ENCODE results near the gene TKFC.

Gene TKFC

GRCh38 chr11:61297341-61297740 is 35.7 kb upstream of the TKFC start:
- Histone ChIP-seq H3K4me3 (ENCODE audit: low read depth, low read length) (no peak overlapping the region), H3K4me1 (ENCODE audit: control insufficient read depth, insufficient read depth, low read length) (peaks cover 24% of the 10 kb centered on the region; the same call in 1 of the 2 replicates), H3K27ac (ENCODE audit: low read depth, low read length) (no peak overlapping the region), H3K9ac (ENCODE audit: low read length) (no peak overlapping the region), H3K9me3 (ENCODE audit: control insufficient read depth, insufficient read depth, low read depth, low read length) (no peaks in the 10 kb centered on the region), H3K27me3 (ENCODE audit: control insufficient read depth, insufficient read depth, low read length) (peaks cover 13% of the 10 kb centered on the region), H3K36me3 (ENCODE audit: control insufficient read depth, insufficient read depth, low read length) (peaks cover 53% of the 10 kb centered on the region)

- H3K9ac ChIP-seq (ENCODE audit: low read length): no peak overlapping the region
- H3K27me3 ChIP-seq (ENCODE audit: control insufficient read depth, insufficient read depth, low read length): peaks cover 13% of the 10 kb centered on the region
- H3K36me3 ChIP-seq (ENCODE audit: control insufficient read depth, insufficient read depth, low read length): peaks cover 57% of the 10 kb centered on the region
- H3K4me3 ChIP-seq (ENCODE audit: low read depth, low read length): no peak overlapping the region
- no peak overlapping the region for H3K27ac ChIP-seq (ENCODE audit: low read depth, low read length)
- peaks cover 24% of the 10 kb centered on the region; the same call in 1 of the 2 replicates for H3K4me1 ChIP-seq (ENCODE audit: control insufficient read depth, insufficient read depth, low read length)
- H3K9me3 ChIP-seq (ENCODE audit: control insufficient read depth, insufficient read depth, low read depth, low read length): no peaks in the 10 kb centered on the region
Measured at GRCh38 chr11:61297746-61298145, 35.3 kb upstream of the TKFC start.

- H3K27ac ChIP-seq (ENCODE audit: low read depth, low read length): no peak overlapping the region
- H3K4me1 ChIP-seq (ENCODE audit: control insufficient read depth, insufficient read depth, low read length): peaks cover 19% of the 10 kb centered on the region; the same call in 1 of the 2 replicates
- peaks cover 7% of the 10 kb centered on the region for H3K27me3 ChIP-seq (ENCODE audit: control insufficient read depth, insufficient read depth, low read length)
- peaks cover 67% of the 10 kb centered on the region for H3K36me3 ChIP-seq (ENCODE audit: control insufficient read depth, insufficient read depth, low read length)
- no peak overlapping the region for H3K4me3 ChIP-seq (ENCODE audit: low read depth, low read length)
- no peak overlapping the region for H3K9ac ChIP-seq (ENCODE audit: low read length)
- no peaks in the 10 kb centered on the region for H3K9me3 ChIP-seq (ENCODE audit: control insufficient read depth, insufficient read depth, low read depth, low read length)
Measured at GRCh38 chr11:61298663-61299244, 34.3 kb upstream of the TKFC start.

- Histone ChIP-seq H3K9ac (ENCODE audit: low read length) (no peak overlapping the region), H3K27ac (ENCODE audit: low read depth, low read length) (no peak overlapping the region), H3K27me3 (ENCODE audit: control insufficient read depth, insufficient read depth, low read length) (no peaks in the 10 kb centered on the region), H3K9me3 (ENCODE audit: control insufficient read depth, insufficient read depth, low read depth, low read length) (no peaks in the 10 kb centered on the region), H3K36me3 (ENCODE audit: control insufficient read depth, insufficient read depth, low read length) (peaks cover 97% of the 10 kb centered on the region), H3K4me3 (ENCODE audit: low read depth, low read length) (no peak overlapping the region), H3K4me1 (ENCODE audit: control insufficient read depth, insufficient read depth, low read length) (peaks cover 10% of the 10 kb centered on the region; the same call in 1 of the 2 replicates)
Measured at GRCh38 chr11:61302550-61302949, 30.5 kb upstream of the TKFC start.

DNA sequence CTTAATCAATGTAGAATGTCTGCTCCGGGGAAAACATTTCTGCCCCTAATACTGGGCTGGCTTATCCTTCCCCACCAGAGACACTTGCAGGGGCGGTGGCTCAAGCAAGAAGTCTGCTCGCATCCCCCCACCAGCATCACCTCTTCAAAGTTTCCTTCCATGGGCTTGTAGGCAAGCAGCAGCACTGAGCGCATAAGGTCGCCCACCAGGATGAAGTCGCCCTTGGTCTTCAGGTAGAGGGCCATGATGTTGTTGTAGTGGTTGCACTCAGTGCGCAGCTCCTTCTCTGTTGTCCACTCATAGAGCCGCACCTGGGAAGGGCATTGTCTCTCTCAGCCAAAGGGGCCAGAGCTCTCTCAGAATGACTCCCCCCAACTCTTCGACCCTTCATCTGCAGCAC is 29.3 kb upstream of the TKFC start:
- Histone ChIP-seq H3K9ac (ENCODE audit: low read length) (no peak overlapping the region), H3K4me1 (ENCODE audit: control insufficient read depth, insufficient read depth, low read length) (0 out of 2 replicates have a peak, but pooled peaks cover under 1% of the 10 kb centered on the region)

DNA sequence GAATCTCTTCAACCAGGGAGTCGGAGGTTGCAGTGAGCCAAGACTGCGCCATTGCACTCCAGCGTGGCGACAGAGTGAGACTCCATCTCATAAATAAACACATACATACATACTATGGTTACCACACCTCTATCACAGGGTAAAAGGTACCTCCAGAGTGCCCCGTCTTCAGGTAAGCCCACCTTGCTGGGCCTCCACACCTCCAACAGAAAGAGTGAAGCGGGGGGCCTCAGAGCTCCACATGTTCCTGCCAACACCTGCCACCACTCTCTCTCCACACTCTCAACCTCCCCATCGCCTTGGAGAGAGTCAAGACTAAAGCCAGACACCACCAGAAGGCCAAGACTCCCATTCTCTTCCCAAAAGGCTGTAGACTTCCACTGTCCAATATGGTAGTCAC is 27.6 kb upstream of the TKFC start:
- H3K9ac ChIP-seq (ENCODE audit: low read length): no peak overlapping the region
- no peaks in the 10 kb centered on the region for H3K27me3 ChIP-seq (ENCODE audit: control insufficient read depth, insufficient read depth, low read length)
- H3K36me3 ChIP-seq (ENCODE audit: control insufficient read depth, insufficient read depth, low read length): peaks cover 98% of the 10 kb centered on the region
- no peaks in the 10 kb centered on the region for H3K4me1 ChIP-seq (ENCODE audit: control insufficient read depth, insufficient read depth, low read length)
- no peak overlapping the region for H3K4me3 ChIP-seq (ENCODE audit: low read depth, low read length)
- no peak overlapping the region for H3K27ac ChIP-seq (ENCODE audit: low read depth, low read length)
- H3K9me3 ChIP-seq (ENCODE audit: control insufficient read depth, insufficient read depth, low read depth, low read length): no peaks in the 10 kb centered on the region

More for the DNA sequence above, 29.3 kb upstream of the TKFC start:
- Histone ChIP-seq H3K4me3 (ENCODE audit: low read depth, low read length) (no peak overlapping the region), H3K27me3 (ENCODE audit: control insufficient read depth, insufficient read depth, low read length) (no peaks in the 10 kb centered on the region), H3K9me3 (ENCODE audit: control insufficient read depth, insufficient read depth, low read depth, low read length) (no peaks in the 10 kb centered on the region), H3K27ac (ENCODE audit: low read depth, low read length) (no peak overlapping the region), H3K36me3 (ENCODE audit: control insufficient read depth, insufficient read depth, low read length) (peaks cover 98% of the 10 kb centered on the region)

DNA sequence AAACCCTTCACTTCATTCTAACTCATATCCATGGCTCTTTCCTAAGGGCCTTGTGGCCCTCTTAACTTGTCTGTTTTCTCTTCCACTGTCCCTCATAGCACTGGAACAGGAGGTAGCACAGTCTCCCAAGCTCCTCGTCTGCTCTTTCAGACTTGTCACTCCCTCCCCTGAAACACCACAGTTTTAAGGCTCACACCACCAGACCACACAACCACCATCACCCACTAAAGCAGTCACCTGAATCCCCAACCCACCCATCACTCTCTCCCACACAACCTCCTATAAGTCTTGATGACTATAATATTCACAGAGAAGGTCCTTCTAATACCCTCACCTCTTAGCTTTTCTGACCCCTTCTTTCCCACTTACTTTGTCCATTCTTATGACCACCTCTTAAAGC is 26.8 kb upstream of the TKFC start:
- Histone ChIP-seq H3K4me1 (ENCODE audit: control insufficient read depth, insufficient read depth, low read length) (no peaks in the 10 kb centered on the region), H3K27me3 (ENCODE audit: control insufficient read depth, insufficient read depth, low read length) (no peaks in the 10 kb centered on the region), H3K27ac (ENCODE audit: low read depth, low read length) (no peak overlapping the region), H3K36me3 (ENCODE audit: control insufficient read depth, insufficient read depth, low read length) (peaks cover 98% of the 10 kb centered on the region), H3K9ac (ENCODE audit: low read length) (no peak overlapping the region), H3K9me3 (ENCODE audit: control insufficient read depth, insufficient read depth, low read depth, low read length) (no peaks in the 10 kb centered on the region), H3K4me3 (ENCODE audit: low read depth, low read length) (no peak overlapping the region)

DNA sequence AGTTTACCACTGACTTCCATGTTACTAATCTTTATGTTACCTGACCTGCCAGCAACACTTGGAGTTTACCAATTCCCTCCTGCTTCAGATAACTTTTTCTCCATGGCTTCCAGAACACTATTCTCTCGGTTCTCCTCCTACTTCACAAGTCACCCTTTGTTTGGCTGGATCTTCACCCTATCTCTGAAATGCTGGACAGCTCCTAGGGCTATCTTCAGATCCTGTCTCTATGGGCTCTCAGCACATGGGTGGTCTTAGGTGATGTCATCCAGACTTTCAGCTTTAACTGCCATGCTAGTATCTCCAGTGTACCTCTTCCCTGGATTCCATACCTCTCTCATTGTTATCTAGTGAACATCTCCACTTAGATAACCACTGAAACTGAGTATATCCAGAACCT is 25.7 kb upstream of the TKFC start:
- Histone ChIP-seq H3K36me3 (ENCODE audit: control insufficient read depth, insufficient read depth, low read length) (peaks cover 98% of the 10 kb centered on the region), H3K4me1 (ENCODE audit: control insufficient read depth, insufficient read depth, low read length) (no peaks in the 10 kb centered on the region), H3K27me3 (ENCODE audit: control insufficient read depth, insufficient read depth, low read length) (no peaks in the 10 kb centered on the region), H3K27ac (ENCODE audit: low read depth, low read length) (no peak overlapping the region), H3K9ac (ENCODE audit: low read length) (no peak overlapping the region), H3K4me3 (ENCODE audit: low read depth, low read length) (no peak overlapping the region), H3K9me3 (ENCODE audit: control insufficient read depth, insufficient read depth, low read depth, low read length) (no peaks in the 10 kb centered on the region)

DNA sequence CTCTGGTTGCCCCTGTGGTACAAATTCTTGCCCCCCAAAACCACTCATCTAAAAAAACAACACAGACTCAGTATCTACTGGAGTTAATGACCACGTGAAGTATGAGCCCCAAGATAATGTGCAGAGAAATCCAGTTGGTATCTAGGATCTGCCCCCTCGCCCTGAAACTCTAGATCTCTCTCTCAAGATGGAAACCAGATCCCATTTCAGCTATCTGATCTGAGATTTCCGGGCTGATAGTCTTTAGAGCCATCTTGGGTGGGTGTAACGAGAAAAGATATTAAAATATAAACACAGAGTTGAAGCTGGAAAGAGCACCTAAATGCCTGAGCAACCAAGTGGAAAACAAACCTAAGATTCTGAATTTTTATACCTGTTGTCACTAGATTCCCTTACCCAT is 23.9 kb upstream of the TKFC start:
- no peak overlapping the region for H3K4me3 ChIP-seq (ENCODE audit: low read depth, low read length)
- no peaks in the 10 kb centered on the region for H3K9me3 ChIP-seq (ENCODE audit: control insufficient read depth, insufficient read depth, low read depth, low read length)
- H3K27ac ChIP-seq (ENCODE audit: low read depth, low read length): no peak overlapping the region
- no peak overlapping the region for H3K9ac ChIP-seq (ENCODE audit: low read length)
- no peaks in the 10 kb centered on the region for H3K4me1 ChIP-seq (ENCODE audit: control insufficient read depth, insufficient read depth, low read length)
- peaks cover 98% of the 10 kb centered on the region for H3K36me3 ChIP-seq (ENCODE audit: control insufficient read depth, insufficient read depth, low read length)
- no peaks in the 10 kb centered on the region for H3K27me3 ChIP-seq (ENCODE audit: control insufficient read depth, insufficient read depth, low read length)

DNA sequence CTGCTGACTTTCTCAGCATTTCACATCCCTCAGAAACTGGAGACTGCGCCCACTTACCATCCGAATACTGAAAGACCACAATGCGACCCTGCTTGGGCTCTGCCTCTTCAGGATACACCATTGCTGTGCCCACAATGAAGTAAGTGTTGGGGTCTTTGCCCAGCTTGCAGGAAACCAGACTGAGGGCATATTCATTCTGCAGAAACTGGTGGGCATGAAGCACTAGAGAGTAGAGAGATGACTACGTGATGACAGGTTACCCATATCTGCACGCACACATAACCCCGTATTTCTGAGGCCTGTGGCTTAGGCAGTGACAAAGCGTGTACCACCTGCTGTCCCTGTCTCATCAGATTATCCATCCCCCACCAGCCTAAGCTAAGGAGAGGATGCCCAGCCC is 23.3 kb upstream of the TKFC start:
- no peak overlapping the region for H3K4me3 ChIP-seq (ENCODE audit: low read depth, low read length)
- H3K4me1 ChIP-seq (ENCODE audit: control insufficient read depth, insufficient read depth, low read length): no peaks in the 10 kb centered on the region
- no peak overlapping the region for H3K27ac ChIP-seq (ENCODE audit: low read depth, low read length)
- peaks cover 99% of the 10 kb centered on the region for H3K36me3 ChIP-seq (ENCODE audit: control insufficient read depth, insufficient read depth, low read length)
- no peaks in the 10 kb centered on the region for H3K27me3 ChIP-seq (ENCODE audit: control insufficient read depth, insufficient read depth, low read length)
- H3K9ac ChIP-seq (ENCODE audit: low read length): no peak overlapping the region
- H3K9me3 ChIP-seq (ENCODE audit: control insufficient read depth, insufficient read depth, low read depth, low read length): no peaks in the 10 kb centered on the region

DNA sequence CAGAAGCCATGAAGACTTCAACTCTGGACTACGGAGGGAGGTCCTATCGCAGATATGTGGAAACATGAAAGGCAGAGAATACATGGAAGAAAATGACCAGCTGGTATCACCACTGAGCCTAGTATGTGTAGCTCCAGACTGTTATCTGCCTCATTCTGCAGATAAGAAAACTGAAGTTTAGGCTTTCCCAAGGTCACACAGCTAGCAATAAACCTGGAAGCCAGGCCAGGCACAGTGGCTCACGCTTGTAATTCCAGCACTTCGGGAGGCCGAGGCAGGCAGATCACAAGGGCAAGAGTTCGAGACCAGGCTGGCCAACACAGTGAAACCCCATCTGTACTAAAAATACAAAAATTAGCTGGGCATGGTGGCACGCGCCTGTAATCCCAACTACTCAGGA is 22.3 kb upstream of the TKFC start:
- no peak overlapping the region for H3K4me3 ChIP-seq (ENCODE audit: low read depth, low read length)
- no peak overlapping the region for H3K9ac ChIP-seq (ENCODE audit: low read length)
- no peaks in the 10 kb centered on the region for H3K9me3 ChIP-seq (ENCODE audit: control insufficient read depth, insufficient read depth, low read depth, low read length)
- H3K27ac ChIP-seq (ENCODE audit: low read depth, low read length): no peak overlapping the region
- no peaks in the 10 kb centered on the region for H3K27me3 ChIP-seq (ENCODE audit: control insufficient read depth, insufficient read depth, low read length)
- H3K36me3 ChIP-seq (ENCODE audit: control insufficient read depth, insufficient read depth, low read length): peaks cover 100% of the 10 kb centered on the region
- H3K4me1 ChIP-seq (ENCODE audit: control insufficient read depth, insufficient read depth, low read length): no peaks in the 10 kb centered on the region

DNA sequence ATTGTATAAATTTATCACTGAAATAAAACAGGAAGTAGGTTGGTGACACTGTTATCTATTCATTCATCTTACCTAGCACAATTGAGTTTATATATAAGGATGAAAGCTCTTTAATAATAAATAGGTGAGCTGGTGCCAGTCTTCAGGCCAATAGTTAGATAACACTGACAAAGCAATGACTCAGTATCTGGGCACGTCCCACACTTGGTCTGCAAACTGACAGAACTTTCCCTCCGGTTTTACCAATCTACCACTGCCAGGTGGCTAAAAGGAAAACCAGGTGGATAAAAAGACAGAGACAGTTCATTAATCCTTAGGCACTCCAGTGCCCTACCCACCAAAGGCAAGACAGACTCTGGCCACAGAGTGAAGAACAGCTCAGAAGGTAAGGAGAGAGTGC is 17.8 kb upstream of the TKFC start:
- peaks cover 93% of the 10 kb centered on the region for H3K36me3 ChIP-seq (ENCODE audit: control insufficient read depth, insufficient read depth, low read length)

More for the DNA sequence above, 17.8 kb upstream of the TKFC start:
- Histone ChIP-seq H3K4me1 (ENCODE audit: control insufficient read depth, insufficient read depth, low read length) (no peaks in the 10 kb centered on the region), H3K27ac (ENCODE audit: low read depth, low read length) (no peak overlapping the region), H3K27me3 (ENCODE audit: control insufficient read depth, insufficient read depth, low read length) (no peaks in the 10 kb centered on the region), H3K9ac (ENCODE audit: low read length) (no peak overlapping the region), H3K4me3 (ENCODE audit: low read depth, low read length) (no peak overlapping the region), H3K9me3 (ENCODE audit: control insufficient read depth, insufficient read depth, low read depth, low read length) (no peaks in the 10 kb centered on the region)

All from HUES6 (cell line).